Esophagus muscularis mucosa (tissue), 4 donors: ENCODE results near the gene ABCC3. TPM values are rescaled to one million over a fixed set of nuclear protein-coding genes. Genes with fewer than 3 reads are reported as not detected.

Experiments
- DNase-seq: peaks from one replicate; pipeline ENCODE4 v3.0.0-alpha.2; 2017; ENCODE audit errors: extremely low spot score
- H3K27ac ChIP-seq, 4 donors: fragments of 200-600 bp; sonication (generic); replicated peaks in 1 of 4; 1 replicate in 3 of 4; 2 replicates in 1 of 4; pipeline ENCODE4 v1.5.1; 2016 to 2019; ENCODE audit warnings: mild to moderate bottlenecking in 1 of 4
- H3K27me3 ChIP-seq, 4 donors: fragments of 200-600 bp; sonication (generic); one replicate each; pipeline versions ENCODE4 v1.5.1 to v1.6.0; 2016 to 2019
- H3K36me3 ChIP-seq, 4 donors: fragments of 200-600 bp; sonication (generic); one replicate each; pipeline ENCODE4 v1.5.1; 2016 to 2019
- H3K4me1 ChIP-seq, 4 donors: fragments of 200-600 bp; sonication (generic); one replicate each; pipeline ENCODE4 v1.5.1; 2016 to 2019
- H3K4me3 ChIP-seq, 4 donors: fragments of 200-600 bp; sonication (generic); 1 replicate in 2 of 4; 2 replicates in 2 of 4; pipeline ENCODE4 v1.5.1; 2016 to 2019; ENCODE audit warnings: mild to moderate bottlenecking in 4 of 4, moderate library complexity in 1 of 4
- H3K9me3 ChIP-seq, 4 donors: fragments of 200-600 bp; sonication (generic); 1 replicate in 3 of 4; 2 replicates in 1 of 4; pipeline ENCODE4 v1.5.1; 2016 to 2019
- EP300 ChIP-seq: sonication (generic); formaldehyde crosslinking; IDR thresholded peaks from one replicate; pipeline ENCODE4 v1.6.1; 2017; ENCODE audit warnings: antibody characterized with exemption
- POLR2A ChIP-seq: fragments of 450-650 bp; IDR thresholded peaks from one replicate; pipeline ENCODE4 v1.6.1; 2017; ENCODE audit warnings: antibody characterized with exemption, moderate library complexity, mild to moderate bottlenecking, low read depth
- POLR2AphosphoS5 ChIP-seq, 2 donors: sonication (generic); formaldehyde crosslinking; IDR thresholded peaks; one replicate each; pipeline ENCODE4 v1.6.1; 2017; ENCODE audit warnings: antibody characterized with exemption in 2 of 2
- WGBS: methylation state at CpG from one replicate; pipeline ENCODE4 v1.1.5; 2018; 5-methylcytosine and 5-hydroxymethylcytosine counted together
- intact Hi-C: fragments of 100-400 bp; cut with DNase I; formaldehyde crosslinking; loops from one replicate; pipeline ENCODE4 v1.15.1; 2023
- total RNA-seq, 4 donors: library from RNA; depleted of rRNA; stranded (reverse); fragments of >200 nt; gene quantifications; one replicate each; pipeline versions ENCODE4 v1.1.0 to v1.2.1, GENCODE V29; 2016
- TF ChIP-seq, protein P1 (sequence below), 3 experiments: fragments of 200-600 bp in 2 of 3; fragments of 450-650 bp in 1 of 3; sonication (generic) in 2 of 3; IDR thresholded peaks; one replicate each; pipeline ENCODE4 v1.5.1; 2017 to 2019; ENCODE audit warnings: antibody characterized with exemption in 3 of 3, mild to moderate bottlenecking in 2 of 3, moderate library complexity in 1 of 3

The ABCC3 gene
- total RNA-seq, 4 donors from 2014 or later: 0.50 to 2.9 (median 1.9) TPM

- Histone ChIP-seq H3K9me3 (no peaks in the 10 kb centered on the region), H3K36me3 (no peaks in the 10 kb centered on the region), H3K4me1 (peaks cover 0 to 2% (median under 1%) of the 10 kb centered on the region in 4 donors), H3K4me3 (no peak overlapping the region), H3K27ac (no peak overlapping the region), H3K27me3 (no peaks in the 10 kb centered on the region)
- intact Hi-C loops: no loop called here
- TF ChIP-seq POLR2A (no peak), EP300 (no peak), POLR2AphosphoS5 (IDR thresholded peaks at IDR 0.05) (no peak)
- TF ChIP-seq, protein P1, sequence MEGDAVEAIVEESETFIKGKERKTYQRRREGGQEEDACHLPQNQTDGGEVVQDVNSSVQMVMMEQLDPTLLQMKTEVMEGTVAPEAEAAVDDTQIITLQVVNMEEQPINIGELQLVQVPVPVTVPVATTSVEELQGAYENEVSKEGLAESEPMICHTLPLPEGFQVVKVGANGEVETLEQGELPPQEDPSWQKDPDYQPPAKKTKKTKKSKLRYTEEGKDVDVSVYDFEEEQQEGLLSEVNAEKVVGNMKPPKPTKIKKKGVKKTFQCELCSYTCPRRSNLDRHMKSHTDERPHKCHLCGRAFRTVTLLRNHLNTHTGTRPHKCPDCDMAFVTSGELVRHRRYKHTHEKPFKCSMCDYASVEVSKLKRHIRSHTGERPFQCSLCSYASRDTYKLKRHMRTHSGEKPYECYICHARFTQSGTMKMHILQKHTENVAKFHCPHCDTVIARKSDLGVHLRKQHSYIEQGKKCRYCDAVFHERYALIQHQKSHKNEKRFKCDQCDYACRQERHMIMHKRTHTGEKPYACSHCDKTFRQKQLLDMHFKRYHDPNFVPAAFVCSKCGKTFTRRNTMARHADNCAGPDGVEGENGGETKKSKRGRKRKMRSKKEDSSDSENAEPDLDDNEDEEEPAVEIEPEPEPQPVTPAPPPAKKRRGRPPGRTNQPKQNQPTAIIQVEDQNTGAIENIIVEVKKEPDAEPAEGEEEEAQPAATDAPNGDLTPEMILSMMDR (IDR thresholded peaks at IDR 0.05): no peak
- WGBS: 92% methylated on average over 12 of the region's 14 CpGs
- DNase-seq: no peak
Measured at GRCh38 chr17:50667259-50668024, 32.8 kb downstream of the ABCC3 start.

DNA sequence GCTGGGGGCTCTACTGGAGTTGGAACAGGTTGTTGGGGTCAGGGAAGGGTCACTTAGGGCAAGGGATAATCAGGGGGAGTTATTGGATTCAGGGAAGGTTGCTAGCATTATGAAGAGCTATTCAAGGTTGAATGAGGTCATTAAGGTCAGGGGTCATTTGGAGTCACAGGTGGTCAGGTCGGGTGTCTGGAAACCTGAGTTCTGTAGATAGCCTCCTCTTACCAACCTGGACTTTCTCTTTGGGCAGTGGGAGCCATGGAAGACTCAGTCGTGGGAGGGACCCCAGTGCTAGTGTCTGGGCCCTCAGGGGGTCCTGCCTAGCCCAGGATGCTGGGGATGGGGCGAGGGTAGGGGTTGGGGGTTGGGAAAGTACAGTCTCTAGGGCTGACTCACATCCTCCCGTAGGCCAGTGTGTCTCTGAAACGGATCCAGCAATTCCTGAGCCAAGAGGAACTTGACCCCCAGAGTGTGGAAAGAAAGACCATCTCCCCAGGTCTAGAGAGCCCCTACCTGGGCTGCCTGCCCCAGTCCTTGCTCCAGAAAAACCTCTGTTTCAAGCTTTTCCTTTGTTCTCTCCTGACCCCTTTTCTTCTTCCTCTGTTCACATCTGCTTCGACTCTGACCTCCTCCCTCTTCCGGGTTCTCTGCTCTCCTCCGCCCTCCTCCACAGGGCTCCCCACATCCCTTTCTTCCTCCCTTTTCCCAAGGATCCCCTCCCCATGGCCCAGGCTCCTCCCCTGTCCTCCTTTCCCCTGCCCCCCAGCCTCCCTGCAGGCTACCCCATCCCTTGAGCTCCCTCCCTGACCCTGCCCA is 33.5 kb downstream of the ABCC3 start:
- Histone ChIP-seq H3K4me1 (no peaks in the 10 kb centered on the region), H3K36me3 (no peaks in the 10 kb centered on the region), H3K4me3 (no peak overlapping the region), H3K27me3 (no peaks in the 10 kb centered on the region), H3K9me3 (no peaks in the 10 kb centered on the region), H3K27ac (no peak overlapping the region)
- DNase-seq: no peak
- intact Hi-C loops: no loop called here
- whole genome bisulfite sequencing: 58% methylated on average over 8 of the region's 8 CpGs
- TF ChIP-seq, protein P1 (IDR thresholded peaks at IDR 0.05): no peak
- no peak for TF ChIP-seq POLR2A
- TF ChIP-seq EP300: no peak
- no peak for TF ChIP-seq POLR2AphosphoS5 (IDR thresholded peaks at IDR 0.05)

- intact Hi-C loops: no loop called here
- TF ChIP-seq POLR2A: no peak
- no peak for TF ChIP-seq EP300
- TF ChIP-seq POLR2AphosphoS5 (IDR thresholded peaks at IDR 0.05): no peak
- TF ChIP-seq, protein P1 (IDR thresholded peaks at IDR 0.05): no peak
- WGBS: 85% methylated on average over 5 of the region's 9 CpGs
- Histone ChIP-seq H3K27me3 (no peaks in the 10 kb centered on the region), H3K9me3 (no peaks in the 10 kb centered on the region), H3K36me3 (no peaks in the 10 kb centered on the region), H3K27ac (no peak overlapping the region), H3K4me1 (no peaks in the 10 kb centered on the region), H3K4me3 (no peak overlapping the region)
- no peak for DNase-seq
Measured at GRCh38 chr17:50668838-50669581, 34.3 kb downstream of the ABCC3 start.

DNA sequence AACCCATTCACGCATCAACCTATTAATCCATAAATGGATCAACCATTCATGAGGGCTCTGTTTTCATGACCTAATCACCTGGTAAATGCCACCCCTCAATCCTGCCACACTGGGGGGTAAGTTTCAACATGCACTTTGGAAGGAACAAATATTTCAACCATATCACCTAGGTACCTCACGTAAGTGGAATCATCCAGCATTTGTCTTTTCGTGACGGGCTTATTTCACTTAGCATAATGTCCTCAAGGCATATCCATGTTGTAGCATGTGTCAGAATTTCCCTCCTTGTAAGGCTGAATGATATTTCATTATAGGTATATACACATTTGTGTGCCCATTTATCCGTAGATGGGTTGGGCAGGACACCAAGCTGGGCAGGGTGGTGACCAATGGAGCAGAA is 37.4 kb downstream of the ABCC3 start:
- no peak overlapping the region for H3K27ac ChIP-seq
- TF ChIP-seq, protein P1 (IDR thresholded peaks at IDR 0.05): no peak
- TF ChIP-seq EP300 (no peak), POLR2A (no peak)
- no peaks in the 10 kb centered on the region for H3K27me3 ChIP-seq
- no peaks in the 10 kb centered on the region for H3K9me3 ChIP-seq
- no peaks in the 10 kb centered on the region for H3K4me1 ChIP-seq
- intact Hi-C loops: no loop called here
- no peak for DNase-seq
- WGBS: 97% methylated on average over 5 of the region's 5 CpGs
- H3K36me3 ChIP-seq: no peaks in the 10 kb centered on the region
- no peak overlapping the region for H3K4me3 ChIP-seq
